RWPE1 (cell line): ENCODE data around the gene GPNMB.

Source experiments
- CTCF ChIA-PET: fragments of 350-600 bp; sonication (Branson Sonifier 250); formaldehyde crosslinking; extraction: SDS; loops from one replicate; lab custom pipeline; 2021; lab: Yijun Ruan, JAX
- POLR2A ChIA-PET: fragments of 400-600 bp; formaldehyde crosslinking; extraction: SDS; loops from one replicate; lab custom pipeline; 2020; ENCODE audit warnings: antibody characterized with exemption; ENCODE audit not compliant: low non-redundant PET; lab: Yijun Ruan, JAX
- DNase-seq: peaks from one replicate; pipeline ENCODE4 v3.0.0; 2012; ENCODE audit warnings: low spot score
- H3K27ac ChIP-seq: fragments of 450-650 bp; 2 replicates; pipeline ENCODE4 v1.5.1; 2017
- CTCF ChIP-seq: fragments of 450-650 bp; conservative IDR thresholded peaks from 2 replicates; pipeline ENCODE4 v1.5.1; 2017; ENCODE audit warnings: low read depth, mild to moderate bottlenecking

GPNMB gene

DNA sequence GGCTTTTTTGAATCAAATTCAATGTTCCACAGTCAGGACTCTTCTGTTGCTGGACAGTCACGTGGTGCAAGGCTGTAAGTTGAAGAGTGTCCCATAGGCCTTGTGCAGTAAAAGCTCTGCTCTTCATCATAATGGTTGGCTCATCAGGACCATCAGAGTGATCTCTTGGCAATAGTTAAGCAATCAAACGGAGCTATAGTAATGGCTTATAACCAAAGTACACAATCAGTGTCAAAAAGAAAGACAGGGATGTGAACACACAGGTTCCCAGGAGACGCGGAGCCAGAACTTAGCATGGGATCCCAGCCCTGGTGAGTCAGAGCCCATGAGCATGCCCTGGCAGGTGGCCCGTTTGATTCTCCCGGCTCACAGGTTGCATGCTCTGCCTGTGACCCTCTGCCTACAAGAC, 10.8 kb upstream of the GPNMB start:
- POLR2A ChIA-PET: no interaction called here
- CTCF ChIA-PET: no interaction called here
- DNase-seq: peak; percentile 97
- TF ChIP-seq CTCF: no peak
- peak overlapping the region; percentile 83 for H3K27ac ChIP-seq

- no peak overlapping the region for H3K27ac ChIP-seq
- DNase-seq: no peak
- CTCF ChIA-PET: no interaction called here
- TF ChIP-seq CTCF: no peak
- POLR2A ChIA-PET: no interaction called here
These were observed 9.6 kb upstream of the GPNMB start for GRCh38 chr7:23237000-23237399.

- TF ChIP-seq CTCF: no peak
- ChIA-PET CTCF (interaction anchor here (0.6 to 1.0 kb wide), 2 partner anchors 110 to 1136 kb away, joined by 3 to 4 read pairs; no protein-coding TSS in a partner anchor), POLR2A (no interaction called here)
- no peak overlapping the region for H3K27ac ChIP-seq
- no peak for DNase-seq
These were observed 7.5 kb upstream of the GPNMB start for GRCh38 chr7:23238983-23239652.

GRCh38 chr7:23239698-23240097, 6.9 kb upstream of the GPNMB start:
- H3K27ac ChIP-seq: no peak overlapping the region
- no peak for TF ChIP-seq CTCF
- no peak for DNase-seq
- ChIA-PET POLR2A (no interaction called here), CTCF (interaction anchor here (0.6 to 1.0 kb wide), 2 partner anchors 111 to 1137 kb away, joined by 3 to 4 read pairs; no protein-coding TSS in a partner anchor)

- DNase-seq: peak; percentile 24
- no peak overlapping the region for H3K27ac ChIP-seq
- CTCF ChIA-PET: interaction anchor here (0.6 kb wide), 1 partner anchor 124 kb away, joined by 5 read pairs; no protein-coding TSS in a partner anchor
- no peak for TF ChIP-seq CTCF
- POLR2A ChIA-PET: no interaction called here
These were observed 4.3 kb upstream of the GPNMB start for GRCh38 chr7:23242321-23242720.

DNA sequence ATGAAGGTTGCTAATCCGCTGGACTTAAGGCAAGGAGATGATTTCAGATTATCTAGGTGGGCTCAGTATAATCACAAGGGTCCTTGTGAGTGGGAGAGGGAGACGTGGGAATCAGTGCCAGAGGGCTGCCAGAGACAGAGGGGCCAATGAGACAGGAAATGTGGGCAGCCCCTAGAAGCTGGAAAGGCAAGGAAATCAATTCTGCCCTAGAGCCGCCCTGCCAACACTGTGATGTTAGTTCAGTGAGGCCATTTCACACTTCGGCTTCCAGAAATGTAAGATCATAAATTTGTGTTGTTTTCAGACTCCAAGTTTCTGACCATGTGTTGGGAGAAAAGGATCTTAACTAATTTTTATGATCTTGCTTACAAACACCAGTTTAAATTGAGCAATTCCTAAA, 3.6 kb upstream of the GPNMB start:
- ChIA-PET POLR2A (no interaction called here), CTCF (interaction anchor here (0.6 kb wide), 1 partner anchor 124 kb away, joined by 5 read pairs; no protein-coding TSS in a partner anchor)
- peak overlapping the region; percentile 71 for H3K27ac ChIP-seq
- DNase-seq: no peak
- TF ChIP-seq CTCF: no peak
